GM12875 (cell line): Measurements from ENCODE around the gene MSLN.

ENCODE experiments used
- H3K4me3 ChIP-seq: one replicate; pipeline ENCODE4 v1.5.1; 2011; ENCODE audit warnings: low read depth, low read length, control low read depth
- TF ChIP-seq, protein P1 (sequence below): IDR thresholded peaks from 2 replicates; pipeline ENCODE4 v1.5.1; 2011; ENCODE audit warnings: low read depth, mild to moderate bottlenecking, control low read depth, inconsistent platforms, low read length, moderate library complexity, borderline replicate concordance; ENCODE audit not compliant: insufficient read depth

MSLN gene

GRCh38 chr16:733382-734207 lies 26.9 kb upstream of the MSLN start:
- TF ChIP-seq, protein P1, sequence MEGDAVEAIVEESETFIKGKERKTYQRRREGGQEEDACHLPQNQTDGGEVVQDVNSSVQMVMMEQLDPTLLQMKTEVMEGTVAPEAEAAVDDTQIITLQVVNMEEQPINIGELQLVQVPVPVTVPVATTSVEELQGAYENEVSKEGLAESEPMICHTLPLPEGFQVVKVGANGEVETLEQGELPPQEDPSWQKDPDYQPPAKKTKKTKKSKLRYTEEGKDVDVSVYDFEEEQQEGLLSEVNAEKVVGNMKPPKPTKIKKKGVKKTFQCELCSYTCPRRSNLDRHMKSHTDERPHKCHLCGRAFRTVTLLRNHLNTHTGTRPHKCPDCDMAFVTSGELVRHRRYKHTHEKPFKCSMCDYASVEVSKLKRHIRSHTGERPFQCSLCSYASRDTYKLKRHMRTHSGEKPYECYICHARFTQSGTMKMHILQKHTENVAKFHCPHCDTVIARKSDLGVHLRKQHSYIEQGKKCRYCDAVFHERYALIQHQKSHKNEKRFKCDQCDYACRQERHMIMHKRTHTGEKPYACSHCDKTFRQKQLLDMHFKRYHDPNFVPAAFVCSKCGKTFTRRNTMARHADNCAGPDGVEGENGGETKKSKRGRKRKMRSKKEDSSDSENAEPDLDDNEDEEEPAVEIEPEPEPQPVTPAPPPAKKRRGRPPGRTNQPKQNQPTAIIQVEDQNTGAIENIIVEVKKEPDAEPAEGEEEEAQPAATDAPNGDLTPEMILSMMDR: peak; percentile 58
- H3K4me3 ChIP-seq: no peak overlapping the region

DNA sequence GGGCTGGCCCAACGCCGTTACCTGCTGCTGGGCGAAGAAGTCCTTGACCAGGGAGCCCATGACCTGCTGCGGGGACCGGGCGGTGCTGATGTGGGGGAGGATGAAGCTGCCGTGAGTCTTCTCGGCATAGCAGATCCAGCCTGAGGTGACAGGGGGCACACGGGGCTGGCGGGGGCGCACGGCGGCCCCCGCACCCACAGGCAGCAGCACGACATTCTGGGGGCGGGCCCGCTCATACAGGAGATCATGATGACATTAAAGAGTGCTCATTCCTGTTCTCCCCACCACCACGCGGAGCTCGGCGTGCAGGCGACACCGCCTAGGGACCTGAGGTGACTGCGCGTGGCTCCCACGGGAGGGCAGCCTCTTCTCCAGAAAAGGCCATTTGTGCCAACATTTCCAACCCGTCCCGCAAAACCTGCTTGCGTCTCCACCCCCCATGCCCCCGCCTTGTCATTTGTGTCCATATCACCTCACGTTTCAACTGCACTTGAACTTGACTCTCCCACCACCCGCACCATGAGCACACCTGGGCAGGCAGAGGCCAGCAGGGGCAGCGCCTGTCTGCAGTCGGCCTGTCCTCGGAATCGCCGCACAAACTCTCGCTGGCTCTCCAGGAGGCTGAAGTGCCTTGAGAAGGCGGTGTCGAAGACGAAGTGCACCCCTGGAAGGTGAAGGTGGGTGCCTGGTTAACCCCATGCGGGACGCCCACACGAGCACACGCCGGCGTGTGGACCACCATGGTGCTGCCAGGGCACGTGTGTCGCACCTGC lies 26.1 kb upstream of the MSLN start:
- TF ChIP-seq, protein P1: no peak
- H3K4me3 ChIP-seq: no peak overlapping the region

DNA sequence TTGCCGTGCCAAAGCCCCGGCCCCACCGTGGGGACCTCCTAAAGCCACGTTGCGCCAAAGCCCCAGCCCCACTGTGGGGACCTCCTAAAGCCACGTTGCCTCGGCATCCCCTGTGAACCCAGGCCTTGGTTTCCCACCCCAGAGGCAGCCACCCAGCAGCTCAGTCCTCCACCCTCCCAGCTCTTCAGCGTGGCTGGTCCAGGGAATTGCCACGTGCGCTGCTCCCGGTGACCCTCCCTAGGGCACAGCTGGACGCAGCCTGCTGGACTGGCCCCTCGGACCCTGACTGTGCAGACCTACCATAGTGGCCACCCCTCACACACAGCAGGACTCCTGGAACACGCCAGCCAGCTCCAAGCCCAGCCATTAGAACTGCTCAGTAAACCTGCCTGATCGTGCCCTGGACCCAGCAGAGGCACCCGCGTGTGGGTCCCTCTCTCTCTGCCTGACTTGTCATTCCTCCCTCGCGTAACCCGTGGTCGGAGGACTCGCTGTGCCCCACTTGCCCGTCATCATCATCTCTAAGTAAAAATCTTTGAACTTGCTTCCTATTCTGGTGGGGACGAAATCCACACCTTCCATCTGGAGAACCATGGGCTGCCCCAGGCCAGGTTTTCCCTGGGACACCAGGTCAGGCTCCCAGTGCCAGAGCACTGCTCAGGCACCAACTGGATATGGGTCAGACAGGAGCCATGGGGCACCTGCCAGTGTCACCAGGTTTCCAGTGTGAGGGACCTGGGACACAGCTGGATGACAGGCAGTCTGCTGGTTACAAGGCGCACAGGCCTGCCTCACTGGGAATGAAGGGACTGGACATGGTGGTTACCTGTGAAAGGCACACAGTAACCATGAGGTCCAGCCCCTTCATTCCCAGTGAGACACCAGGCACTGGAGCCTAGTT lies 25.3 kb upstream of the MSLN start:
- H3K4me3 ChIP-seq: no peak overlapping the region
- TF ChIP-seq, protein P1: no peak

- TF ChIP-seq, protein P1: no peak
- H3K4me3 ChIP-seq: no peak overlapping the region
These were observed 24.5 kb upstream of the MSLN start for GRCh38 chr16:735982-736453.

GRCh38 chr16:736936-737481 lies 23.5 kb upstream of the MSLN start:
- TF ChIP-seq, protein P1: no peak
- no peak overlapping the region for H3K4me3 ChIP-seq
